ENCODE results near the gene TSC22D2.

DNA sequence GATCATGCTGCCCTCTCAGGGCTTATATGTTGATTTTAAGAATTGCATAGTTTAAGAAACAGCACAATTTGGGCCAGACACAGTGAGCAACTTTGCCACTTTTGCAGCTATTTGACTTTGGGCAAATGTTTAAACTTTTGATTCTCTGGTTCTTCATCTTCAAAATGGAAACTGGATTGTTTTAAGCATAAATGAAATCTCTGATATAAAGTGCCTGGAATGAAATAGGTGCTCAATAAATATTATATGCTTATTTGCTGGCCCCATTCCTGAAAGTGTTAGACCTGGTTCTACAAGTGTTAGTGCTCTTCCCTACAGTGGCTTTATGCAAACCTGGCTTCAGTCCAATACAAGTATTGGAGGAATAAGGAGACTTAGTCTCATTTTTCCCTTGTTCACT, 33.1 kb upstream of the TSC22D2 start:
- TF ChIP-seq RFX5 (IDR thresholded peaks at IDR 0.05; ENCODE audit: low read depth, low read length) (no peak), MAFK (IDR thresholded peaks at IDR 0.05; ENCODE audit: low read depth, low read length) (no peak)
